Esophagus squamous epithelium (tissue), 5 donors: Measurements from ENCODE around the gene RMDN2. TPM values are rescaled to one million over a fixed set of nuclear protein-coding genes. Genes with fewer than 3 reads are reported as not detected.

Source experiments
- DNase-seq: peaks from one replicate; lab custom pipeline; 2025; lab: John Stamatoyannopoulos, UW
- H3K27ac ChIP-seq, 4 donors: fragments of 200-600 bp; sonication (generic); one replicate each; pipeline ENCODE4 v1.5.1; 2016 to 2019; ENCODE audit warnings: mild to moderate bottlenecking in 1 of 4
- H3K27me3 ChIP-seq, 4 donors: fragments of 200-600 bp; sonication (generic); 1 replicate in 3 of 4; 2 replicates in 1 of 4; pipeline versions ENCODE4 v1.5.1 to v1.6.0; 2017 to 2021; ENCODE audit warnings: antibody characterized with exemption in 1 of 4
- H3K36me3 ChIP-seq, 3 donors: fragments of 200-600 bp; sonication (generic); one replicate each; pipeline ENCODE4 v1.5.1; 2016 to 2019
- H3K4me1 ChIP-seq, 3 donors: fragments of 200-600 bp; sonication (generic); one replicate each; pipeline ENCODE4 v1.5.1; 2017 to 2019
- H3K4me3 ChIP-seq, 4 donors: fragments of 200-600 bp; sonication (generic); 1 replicate in 3 of 4; 2 replicates in 1 of 4; pipeline ENCODE4 v1.5.1; 2016 to 2019; ENCODE audit warnings: mild to moderate bottlenecking in 2 of 4, moderate library complexity in 1 of 4
- H3K9me3 ChIP-seq, 3 donors: fragments of 200-600 bp; sonication (generic); one replicate each; pipeline ENCODE4 v1.5.1; 2016 to 2019
- POLR2A ChIP-seq, 4 donors: fragments of 450-650 bp; IDR thresholded peaks; one replicate each; pipeline ENCODE4 v1.6.1; 2017; ENCODE audit warnings: antibody characterized with exemption in 4 of 4, mild to moderate bottlenecking in 4 of 4, moderate library complexity in 3 of 4
- WGBS, 2 donors: methylation state at CpG; one replicate each; pipeline ENCODE4 v1.1.5; 2018; 5-methylcytosine and 5-hydroxymethylcytosine counted together
- intact Hi-C: fragments of 100-400 bp; cut with DNase I; formaldehyde crosslinking; loops from one replicate; pipeline ENCODE4 v1.15.0; 2022
- total RNA-seq, 4 donors: library from RNA; depleted of rRNA; stranded (reverse); fragments of >200 nt; gene quantifications; one replicate each; pipeline ENCODE4 v1.1.0, GENCODE V29; 2016
- TF ChIP-seq, protein P1 (sequence below), 6 experiments: fragments of 450-650 bp in 4 of 6; fragments of 200-600 bp in 2 of 6; sonication (generic) in 2 of 6; IDR thresholded peaks; one replicate each; pipeline ENCODE4 v1.5.1; 2016 to 2019; ENCODE audit warnings: antibody characterized with exemption in 6 of 6, mild to moderate bottlenecking in 4 of 6, moderate library complexity in 4 of 6
- donor health status: DM: yes; HTN: yes; CAD: no.

Gene RMDN2
- total RNA-seq, 4 donors from 2014 or later: 3.4 to 7.8 (median 4.7) TPM

DNA sequence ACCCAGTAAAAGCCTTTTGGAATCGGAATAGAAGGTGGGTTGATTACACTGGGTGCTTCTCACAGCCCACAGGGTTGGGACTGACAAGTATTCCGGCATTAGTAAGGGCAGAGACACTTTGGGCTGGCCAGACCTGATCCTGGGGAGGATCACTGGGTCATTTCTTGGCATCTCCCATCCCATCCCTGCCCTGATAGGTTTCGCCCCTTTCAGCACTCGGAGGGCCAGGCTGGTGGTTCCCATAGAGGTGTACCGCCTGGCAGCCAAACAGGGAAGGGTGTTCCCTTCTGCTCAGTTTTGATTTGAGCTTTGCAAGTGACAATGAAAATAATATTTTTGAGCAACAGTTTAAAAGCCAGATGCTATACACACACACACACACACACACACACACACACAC, 113.6 kb downstream of the RMDN2 start:
- Histone ChIP-seq H3K27me3 (peaks cover 0 to 47% (median 0%) of the 10 kb centered on the region in 4 donors), H3K9me3 (no peaks in the 10 kb centered on the region), H3K27ac (peak overlapping the region in 3 of 4 donors; percentile 38 to 62 (median 50)), H3K36me3 (no peaks in the 10 kb centered on the region), H3K4me1 (peaks cover 5 to 19% (median 7%) of the 10 kb centered on the region in 3 donors), H3K4me3 (peak overlapping the region in 3 of 4 donors; percentile 27 to 56 (median 32))
- WGBS, 2 donors: 29 to 67% methylated on average over 2 of the region's 5 CpGs
- no peak for DNase-seq
- intact Hi-C loops: no loop called here
- TF ChIP-seq POLR2A (IDR thresholded peaks at IDR 0.05): no peak
- TF ChIP-seq, protein P1, sequence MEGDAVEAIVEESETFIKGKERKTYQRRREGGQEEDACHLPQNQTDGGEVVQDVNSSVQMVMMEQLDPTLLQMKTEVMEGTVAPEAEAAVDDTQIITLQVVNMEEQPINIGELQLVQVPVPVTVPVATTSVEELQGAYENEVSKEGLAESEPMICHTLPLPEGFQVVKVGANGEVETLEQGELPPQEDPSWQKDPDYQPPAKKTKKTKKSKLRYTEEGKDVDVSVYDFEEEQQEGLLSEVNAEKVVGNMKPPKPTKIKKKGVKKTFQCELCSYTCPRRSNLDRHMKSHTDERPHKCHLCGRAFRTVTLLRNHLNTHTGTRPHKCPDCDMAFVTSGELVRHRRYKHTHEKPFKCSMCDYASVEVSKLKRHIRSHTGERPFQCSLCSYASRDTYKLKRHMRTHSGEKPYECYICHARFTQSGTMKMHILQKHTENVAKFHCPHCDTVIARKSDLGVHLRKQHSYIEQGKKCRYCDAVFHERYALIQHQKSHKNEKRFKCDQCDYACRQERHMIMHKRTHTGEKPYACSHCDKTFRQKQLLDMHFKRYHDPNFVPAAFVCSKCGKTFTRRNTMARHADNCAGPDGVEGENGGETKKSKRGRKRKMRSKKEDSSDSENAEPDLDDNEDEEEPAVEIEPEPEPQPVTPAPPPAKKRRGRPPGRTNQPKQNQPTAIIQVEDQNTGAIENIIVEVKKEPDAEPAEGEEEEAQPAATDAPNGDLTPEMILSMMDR (IDR thresholded peaks at IDR 0.05): no peak

DNA sequence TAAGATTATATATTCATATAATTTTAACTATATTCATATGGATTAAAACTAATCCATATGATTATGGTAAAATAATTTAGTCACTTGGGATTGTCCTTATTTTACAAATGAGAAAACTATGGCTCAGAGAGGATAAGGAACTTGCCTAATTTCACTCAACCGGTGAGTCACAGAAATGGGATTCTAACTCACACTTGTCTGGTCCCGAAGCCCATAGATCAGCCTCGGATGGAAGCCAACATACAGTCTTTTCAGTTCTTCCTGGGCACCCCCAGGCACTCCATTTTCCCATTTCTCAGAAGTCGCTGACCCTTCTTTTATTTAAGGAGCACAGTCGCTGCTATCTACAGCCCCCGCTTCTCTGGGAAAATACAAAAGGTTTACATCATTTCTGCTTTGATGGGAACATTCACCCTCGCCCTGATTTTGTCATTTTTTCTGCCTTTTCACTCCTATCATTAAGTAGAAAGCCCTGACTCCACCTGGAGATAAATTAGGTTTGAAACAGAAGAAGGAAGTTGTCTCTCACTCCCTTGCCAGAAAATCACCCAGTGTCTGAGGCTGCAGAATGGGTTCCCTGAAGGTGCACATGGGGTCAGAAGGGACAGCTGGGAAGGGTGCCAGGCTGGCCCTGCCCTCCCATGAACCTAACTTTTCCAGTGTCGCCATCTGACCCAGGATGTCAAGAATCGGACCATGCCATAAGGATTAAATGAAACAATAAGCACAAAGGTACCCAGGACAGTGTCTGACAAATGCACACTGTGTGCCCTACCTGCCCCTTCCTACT, 114.2 kb downstream of the RMDN2 start:
- TF ChIP-seq, protein P1 (IDR thresholded peaks at IDR 0.05): no peak
- no peak for TF ChIP-seq POLR2A (IDR thresholded peaks at IDR 0.05)
- no peak overlapping the region for H3K4me3 ChIP-seq
- peaks cover 0 to 50% (median 0%) of the 10 kb centered on the region in 4 donors for H3K27me3 ChIP-seq
- peaks cover 5 to 19% (median 7%) of the 10 kb centered on the region in 3 donors for H3K4me1 ChIP-seq
- no peaks in the 10 kb centered on the region for H3K9me3 ChIP-seq
- 50 to 57% methylated on average over 9 of the region's 9 CpGs for WGBS, 2 donors
- no peaks in the 10 kb centered on the region for H3K36me3 ChIP-seq
- intact Hi-C loops: no loop called here
- H3K27ac ChIP-seq: no peak overlapping the region
- no peak for DNase-seq

DNA sequence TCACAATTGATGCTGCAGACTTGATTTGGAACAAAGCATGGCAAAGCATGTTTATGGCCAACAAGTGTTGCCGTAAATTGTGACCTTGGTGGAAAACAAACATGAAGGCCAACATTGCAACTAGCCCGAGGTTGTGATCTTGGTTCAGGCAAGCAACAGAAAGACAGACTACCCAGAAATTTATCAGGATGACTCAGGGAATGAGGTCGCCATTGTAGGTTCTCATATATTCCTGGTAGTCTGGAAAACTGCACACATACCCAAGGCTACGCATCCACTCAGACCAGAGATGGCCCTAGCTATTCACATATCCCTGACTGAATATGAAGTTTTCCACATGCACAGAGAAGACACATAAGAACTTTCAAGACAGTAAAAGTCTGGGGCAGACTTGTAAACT, 120.7 kb downstream of the RMDN2 start:
- no peaks in the 10 kb centered on the region for H3K36me3 ChIP-seq
- TF ChIP-seq, protein P1 (IDR thresholded peaks at IDR 0.05): no peak
- TF ChIP-seq POLR2A (IDR thresholded peaks at IDR 0.05): no peak
- H3K27me3 ChIP-seq: peaks cover 0 to 25% (median 0%) of the 10 kb centered on the region in 4 donors
- no peak for DNase-seq
- intact Hi-C loops: no loop called here
- WGBS, 2 donors: 76 to 92% methylated on average over 4 of the region's 4 CpGs
- H3K9me3 ChIP-seq: no peaks in the 10 kb centered on the region
- H3K27ac ChIP-seq: no peak overlapping the region
- no peaks in the 10 kb centered on the region for H3K4me1 ChIP-seq
- no peak overlapping the region for H3K4me3 ChIP-seq

DNA sequence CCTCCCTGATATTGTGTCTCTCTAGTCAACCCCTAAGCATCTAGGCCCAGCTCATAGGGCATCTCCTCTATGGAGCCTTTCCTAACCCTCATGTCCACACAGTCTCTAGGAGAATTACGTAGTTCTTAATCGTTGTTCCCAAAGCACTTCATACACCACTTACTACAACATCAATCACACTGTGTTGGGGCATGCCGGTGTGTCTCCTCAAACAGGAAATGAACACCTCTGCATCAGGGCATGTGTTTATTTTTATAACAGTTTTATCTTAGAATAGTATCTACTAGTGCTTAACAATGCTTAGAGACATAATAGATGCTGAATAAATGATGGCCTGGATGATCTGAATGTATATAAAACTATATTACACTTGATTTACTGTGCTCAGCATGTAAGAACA, 131.1 kb downstream of the RMDN2 start:
- Histone ChIP-seq H3K27ac (no peak overlapping the region), H3K36me3 (no peaks in the 10 kb centered on the region), H3K4me1 (no peaks in the 10 kb centered on the region), H3K9me3 (no peaks in the 10 kb centered on the region), H3K4me3 (no peak overlapping the region), H3K27me3 (peaks cover 0 to 4% (median 0%) of the 10 kb centered on the region in 4 donors)
- 46% methylated on average over 3 of the region's 3 CpGs for WGBS, 2 donors
- intact Hi-C loops: no loop called here
- no peak for TF ChIP-seq POLR2A (IDR thresholded peaks at IDR 0.05)
- TF ChIP-seq, protein P1 (IDR thresholded peaks at IDR 0.05): no peak
- no peak for DNase-seq

DNA sequence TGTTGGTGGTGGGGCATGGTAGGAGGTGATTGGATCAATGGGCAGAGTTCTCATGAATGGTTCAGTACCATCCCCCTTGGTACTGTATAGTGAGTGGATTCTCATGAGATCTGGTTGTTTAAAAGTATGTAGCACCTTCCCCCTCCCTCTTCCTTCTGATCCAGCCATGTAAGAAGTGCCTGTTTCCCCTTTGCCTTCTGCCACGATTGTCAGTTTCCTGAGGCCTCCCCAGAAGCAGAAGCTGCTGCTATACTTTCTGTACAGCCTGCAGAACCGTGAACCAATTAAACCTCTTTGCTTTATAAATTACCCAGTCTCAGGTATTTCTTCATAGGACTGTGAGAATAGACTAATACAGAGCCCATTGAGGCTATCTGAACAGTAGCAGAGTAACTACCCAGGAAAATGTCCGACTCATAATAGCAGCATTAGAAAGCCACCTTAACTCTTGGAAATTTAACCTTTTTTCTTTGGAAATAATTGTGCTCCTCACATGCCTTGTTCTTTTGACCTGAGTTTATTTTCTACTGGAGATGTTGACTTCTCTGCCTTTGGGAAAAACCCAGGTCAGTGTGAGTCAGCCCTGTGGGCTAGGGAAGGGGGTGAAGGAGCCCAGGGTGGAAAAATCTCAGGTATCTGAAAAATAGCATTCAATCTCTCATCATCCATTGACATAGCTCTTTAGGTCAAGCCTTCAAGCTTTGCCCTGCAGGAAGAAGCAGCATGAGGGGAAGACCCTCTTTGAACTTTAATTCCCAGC, 132.7 kb downstream of the RMDN2 start:
- Histone ChIP-seq H3K27ac (no peak overlapping the region), H3K27me3 (peaks cover 0 to 4% (median 0%) of the 10 kb centered on the region in 4 donors), H3K4me3 (no peak overlapping the region), H3K9me3 (no peaks in the 10 kb centered on the region), H3K4me1 (no peaks in the 10 kb centered on the region), H3K36me3 (no peaks in the 10 kb centered on the region)
- no peak for DNase-seq
- WGBS, 2 donors: 57 to 67% methylated on average over 3 of the region's 3 CpGs
- intact Hi-C loops: no loop called here
- TF ChIP-seq POLR2A (IDR thresholded peaks at IDR 0.05): no peak
- TF ChIP-seq, protein P1 (IDR thresholded peaks at IDR 0.05): no peak
